OCI-LY1 (cell line): ENCODE results near the gene CEP44.

Experiments
- H2AFZ ChIP-seq: fragments of 200-600 bp; sonication (generic), shearing (Covaris generic); 2 replicates; pipeline ENCODE4 v1.6.0; 2014; ENCODE audit warnings: antibody characterized with exemption, mild to moderate bottlenecking, low read length
- H3F3A ChIP-seq: fragments of 200-600 bp; sonication (generic), shearing (Covaris generic); 2 replicates; pipeline ENCODE4 v1.6.0; 2014; ENCODE audit warnings: mild to moderate bottlenecking, antibody characterized with exemption, low read length, moderate library complexity; ENCODE audit not compliant: insufficient read depth
- H3K27ac ChIP-seq: fragments of 200-600 bp; sonication (generic); 2 replicates; pipeline ENCODE4 v1.5.1; 2014; ENCODE audit warnings: low read length, mixed run types, mild to moderate bottlenecking, low read depth; ENCODE audit not compliant: poor library complexity, severe bottlenecking
- H3K27me3 ChIP-seq: fragments of 200-600 bp; sonication (generic); 2 replicates; pipeline ENCODE4 v1.6.0; 2014; ENCODE audit warnings: antibody characterized with exemption, mild to moderate bottlenecking, low read length, moderate library complexity; ENCODE audit not compliant: insufficient read depth
- H3K36me3 ChIP-seq: fragments of 200-600 bp; sonication (generic); 2 replicates; pipeline ENCODE4 v1.6.1; 2014; ENCODE audit warnings: mild to moderate bottlenecking, antibody characterized with exemption, low read length, moderate library complexity, mixed read lengths; ENCODE audit not compliant: insufficient read depth
- H3K4me1 ChIP-seq: fragments of 200-600 bp; sonication (generic); 2 replicates; pipeline ENCODE4 v1.5.1; 2014; ENCODE audit warnings: mild to moderate bottlenecking, low read length, moderate library complexity; ENCODE audit not compliant: insufficient read depth, severe bottlenecking
- H3K4me2 ChIP-seq: fragments of 200-600 bp; sonication (generic), shearing (Covaris generic); 2 replicates; pipeline ENCODE4 v1.6.1; 2014; ENCODE audit warnings: low read length
- H3K4me3 ChIP-seq: fragments of 200-600 bp; sonication (generic); 2 replicates; pipeline ENCODE4 v1.5.1; 2014; ENCODE audit warnings: low read length, low read depth, mild to moderate bottlenecking, mixed read lengths; ENCODE audit not compliant: poor library complexity, severe bottlenecking
- H3K79me2 ChIP-seq: fragments of 200-600 bp; shearing (Covaris generic); 2 replicates; pipeline ENCODE4 v1.6.1; 2016; ENCODE audit warnings: mixed run types, low read length, mixed read lengths; ENCODE audit not compliant: insufficient read depth
- H3K9ac ChIP-seq: fragments of 200-600 bp; sonication (generic), shearing (Covaris generic); 2 replicates; pipeline ENCODE4 v1.6.1; 2014; ENCODE audit warnings: mild to moderate bottlenecking, low read length, mixed read lengths
- H3K9me2 ChIP-seq: fragments of 200-600 bp; sonication (generic), shearing (Covaris generic); 2 replicates; pipeline ENCODE4 v1.6.1; 2014; ENCODE audit warnings: low read depth, mild to moderate bottlenecking, low read length, mixed read lengths
- H3K9me3 ChIP-seq: fragments of 200-600 bp; shearing (Covaris generic); 2 replicates; pipeline ENCODE4 v1.6.1; 2014; ENCODE audit warnings: low read length, mixed read lengths
- H4K20me1 ChIP-seq: fragments of 200-600 bp; sonication (generic), shearing (Covaris generic); 2 replicates; pipeline ENCODE4 v1.6.0; 2016; ENCODE audit warnings: mild to moderate bottlenecking, low read length; ENCODE audit not compliant: insufficient read depth
- EZH2 ChIP-seq: fragments of 200-600 bp; sonication (generic), shearing (Covaris generic); IDR thresholded peaks from 2 replicates; pipeline ENCODE4 v1.8.0; 2017; ENCODE audit warnings: borderline replicate concordance, mixed run types, mild to moderate bottlenecking, antibody characterized with exemption, low read length, moderate library complexity, mixed read lengths
- TF ChIP-seq, protein P1 (sequence below): fragments of 200-600 bp; sonication (generic), shearing (Covaris generic); IDR thresholded peaks from 2 replicates; pipeline ENCODE4 v1.5.1; 2017; ENCODE audit warnings: mild to moderate bottlenecking, antibody characterized with exemption, low read length, moderate library complexity, mixed read lengths

The CEP44 gene

GRCh38 chr4:174283507-174284471 lies at the start of gene CEP44, which contains the start of gene FBXO8:
Gene CEP44, plus strand, starts transcription at chr4:174283911. Its CDS starts 15,211 bp downstream, at chr4:174299122.
Gene FBXO8, minus strand, starts transcription at chr4:174283667. Its CDS starts 20,575 bp downstream, at chr4:174263092.
- peaks cover 8% of the 10 kb centered on the region; the same call in 1 of the 2 replicates for H3K9me3 ChIP-seq
- peaks cover 22% of the 10 kb centered on the region for H3K36me3 ChIP-seq
- no peaks in the 10 kb centered on the region for H3K27me3 ChIP-seq
- H2AFZ ChIP-seq: peak within 1 kb of the TSS; percentile 95
- TF ChIP-seq, protein P1, sequence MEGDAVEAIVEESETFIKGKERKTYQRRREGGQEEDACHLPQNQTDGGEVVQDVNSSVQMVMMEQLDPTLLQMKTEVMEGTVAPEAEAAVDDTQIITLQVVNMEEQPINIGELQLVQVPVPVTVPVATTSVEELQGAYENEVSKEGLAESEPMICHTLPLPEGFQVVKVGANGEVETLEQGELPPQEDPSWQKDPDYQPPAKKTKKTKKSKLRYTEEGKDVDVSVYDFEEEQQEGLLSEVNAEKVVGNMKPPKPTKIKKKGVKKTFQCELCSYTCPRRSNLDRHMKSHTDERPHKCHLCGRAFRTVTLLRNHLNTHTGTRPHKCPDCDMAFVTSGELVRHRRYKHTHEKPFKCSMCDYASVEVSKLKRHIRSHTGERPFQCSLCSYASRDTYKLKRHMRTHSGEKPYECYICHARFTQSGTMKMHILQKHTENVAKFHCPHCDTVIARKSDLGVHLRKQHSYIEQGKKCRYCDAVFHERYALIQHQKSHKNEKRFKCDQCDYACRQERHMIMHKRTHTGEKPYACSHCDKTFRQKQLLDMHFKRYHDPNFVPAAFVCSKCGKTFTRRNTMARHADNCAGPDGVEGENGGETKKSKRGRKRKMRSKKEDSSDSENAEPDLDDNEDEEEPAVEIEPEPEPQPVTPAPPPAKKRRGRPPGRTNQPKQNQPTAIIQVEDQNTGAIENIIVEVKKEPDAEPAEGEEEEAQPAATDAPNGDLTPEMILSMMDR: no peak
- TF ChIP-seq EZH2: no peak
- H3K4me2 ChIP-seq: peak within 1 kb of the TSS; percentile 86
- H3K79me2 ChIP-seq: peaks cover 72% of the 10 kb centered on the region
- H3K27ac ChIP-seq: peak within 1 kb of the TSS; percentile 93
- H3F3A ChIP-seq: no peaks in the 10 kb centered on the region
- H3K9me2 ChIP-seq: no peaks in the 10 kb centered on the region
- H3K9ac ChIP-seq: peak within 1 kb of the TSS; percentile 96
- peak within 1 kb of the TSS; percentile 90 for H3K4me3 ChIP-seq
- peaks cover 40% of the 10 kb centered on the region for H3K4me1 ChIP-seq
- no peaks in the 10 kb centered on the region for H4K20me1 ChIP-seq

- Histone ChIP-seq H3F3A (no peaks in the 10 kb centered on the region), H3K27ac (no peak overlapping the region), H3K9me3 (no peaks in the 10 kb centered on the region), H3K4me3 (no peak overlapping the region), H3K9me2 (no peaks in the 10 kb centered on the region), H4K20me1 (no peaks in the 10 kb centered on the region), H3K27me3 (no peaks in the 10 kb centered on the region), H2AFZ (no peak overlapping the region), H3K36me3 (peaks cover 7% of the 10 kb centered on the region), H3K9ac (no peak overlapping the region), H3K4me1 (no peaks in the 10 kb centered on the region), H3K4me2 (no peak overlapping the region), H3K79me2 (no peaks in the 10 kb centered on the region)
- TF ChIP-seq, protein P1: no peak
- no peak for TF ChIP-seq EZH2
Measured at GRCh38 chr4:174236359-174236758, 47.4 kb upstream of the CEP44 start.

GRCh38 chr4:174241162-174241561 lies 42.5 kb upstream of the CEP44 start:
- no peaks in the 10 kb centered on the region for H4K20me1 ChIP-seq
- no peaks in the 10 kb centered on the region for H3K79me2 ChIP-seq
- no peaks in the 10 kb centered on the region for H3K4me1 ChIP-seq
- H3K27ac ChIP-seq: no peak overlapping the region
- no peak overlapping the region for H2AFZ ChIP-seq
- H3K4me3 ChIP-seq: no peak overlapping the region
- no peak for TF ChIP-seq EZH2
- TF ChIP-seq, protein P1: no peak
- no peak overlapping the region for H3K4me2 ChIP-seq
- peaks cover 7% of the 10 kb centered on the region; the same call in 1 of the 2 replicates for H3K36me3 ChIP-seq
- no peaks in the 10 kb centered on the region for H3K9me3 ChIP-seq
- no peaks in the 10 kb centered on the region for H3K9me2 ChIP-seq
- H3K9ac ChIP-seq: no peak overlapping the region
- H3F3A ChIP-seq: no peaks in the 10 kb centered on the region
- no peaks in the 10 kb centered on the region for H3K27me3 ChIP-seq
